ENCODE results near the gene NELFA.
A peak's percentile ranks its signal among the peaks of the same experiment; 100 is the strongest.

NELFA gene

DNA sequence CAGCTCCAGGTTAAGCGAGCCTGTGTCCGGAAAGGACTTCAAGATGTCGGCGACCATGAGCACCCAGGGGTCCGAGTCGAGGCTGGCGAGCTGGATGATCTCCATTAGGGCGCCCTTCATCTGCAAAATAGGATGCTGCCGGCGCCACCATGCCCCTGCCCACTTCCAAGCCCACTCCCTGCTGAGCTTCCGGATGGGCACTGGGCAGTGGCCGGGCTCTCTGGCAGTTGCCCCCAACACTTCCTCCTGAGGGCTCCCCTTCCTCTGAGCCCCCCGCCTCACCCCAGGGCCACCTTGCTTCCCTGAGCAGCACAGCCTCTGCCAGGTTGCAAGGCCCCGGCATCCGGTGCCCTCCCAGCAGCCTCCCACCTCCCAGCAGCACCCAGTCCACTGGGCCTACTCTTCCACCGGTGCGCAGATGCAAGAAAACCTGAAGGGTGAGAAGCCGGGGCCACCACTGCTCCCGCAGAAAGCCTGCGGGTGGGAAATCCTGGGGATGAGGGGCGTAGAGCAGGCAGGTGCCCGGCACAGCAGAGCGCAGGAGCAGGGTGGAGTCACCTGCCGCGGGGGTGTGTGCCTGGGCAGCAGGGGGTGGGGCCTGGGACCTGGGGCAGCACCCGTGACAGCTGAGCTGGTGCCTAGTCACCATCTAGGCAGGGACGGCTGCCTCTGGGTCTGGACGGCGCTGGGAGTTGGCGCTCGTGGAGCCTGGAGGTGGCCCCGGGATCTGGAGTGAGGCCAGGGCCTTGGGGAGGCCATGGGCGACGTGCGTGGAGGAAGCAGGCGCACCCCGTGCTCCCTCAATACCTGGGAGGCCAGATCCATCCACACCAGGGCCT lies 17.0 kb downstream of the NELFA start:
- H3K9me3 Mint-ChIP-seq (ENCODE audit: low read depth): no peaks in the 10 kb centered on the region
- no peak overlapping the region for H3K4me3 Mint-ChIP-seq
- H3K27me3 Mint-ChIP-seq: no peaks in the 10 kb centered on the region
- H3K36me3 Mint-ChIP-seq: peaks cover 11% of the 10 kb centered on the region
- peaks cover 11% of the 10 kb centered on the region for H3K4me1 Mint-ChIP-seq (ENCODE audit: low read depth)
- no peak overlapping the region for H3K27ac Mint-ChIP-seq

- Mint-ChIP-seq H3K9me3 (ENCODE audit: low read depth) (no peaks in the 10 kb centered on the region), H3K4me1 (ENCODE audit: low read depth) (peaks cover 8% of the 10 kb centered on the region), H3K27me3 (no peaks in the 10 kb centered on the region), H3K4me3 (no peak overlapping the region), H3K36me3 (peaks cover 8% of the 10 kb centered on the region), H3K27ac (no peak overlapping the region)
These were observed 17.7 kb downstream of the NELFA start for GRCh38 chr4:1991087-1991486.

DNA sequence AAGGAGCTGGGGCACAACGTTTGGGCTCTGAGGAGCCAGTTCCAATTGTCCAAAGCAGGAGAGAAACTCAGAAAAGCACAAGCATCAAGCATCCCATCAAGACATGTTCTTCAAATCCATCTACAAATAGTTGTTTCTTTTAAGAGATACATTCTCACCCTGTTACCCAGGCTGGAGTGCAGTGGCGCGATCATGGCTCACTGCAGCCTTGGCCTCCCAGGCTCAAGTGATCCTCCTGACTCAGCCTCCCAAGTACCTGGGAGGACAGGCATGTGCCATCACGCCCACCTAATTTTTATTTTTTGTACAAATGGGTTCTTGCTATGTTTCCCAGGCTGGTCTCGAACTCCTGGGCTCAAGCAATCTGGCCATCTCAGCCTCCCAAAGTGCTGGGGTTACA lies 18.1 kb downstream of the NELFA start:
- Mint-ChIP-seq H3K27me3 (no peaks in the 10 kb centered on the region), H3K27ac (peak overlapping the region; percentile 16), H3K4me1 (ENCODE audit: low read depth) (peaks cover 5% of the 10 kb centered on the region), H3K9me3 (ENCODE audit: low read depth) (no peaks in the 10 kb centered on the region), H3K4me3 (no peak overlapping the region), H3K36me3 (peaks cover 4% of the 10 kb centered on the region)

DNA sequence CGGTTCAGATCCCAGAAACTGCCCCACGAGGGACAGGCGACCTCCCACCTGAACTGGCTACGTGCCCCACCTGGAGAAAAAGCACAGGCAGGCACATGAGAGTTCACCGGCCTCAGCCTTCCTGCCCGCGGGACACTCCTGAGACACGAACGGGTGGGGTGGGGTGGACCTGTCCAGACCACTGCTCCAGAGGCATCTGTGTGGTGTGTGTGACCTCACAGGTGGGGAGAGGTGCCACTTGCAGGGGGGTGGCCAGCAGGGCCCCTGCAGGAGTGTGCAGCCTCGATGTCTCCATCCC lies 18.5 kb downstream of the NELFA start:
- H3K36me3 Mint-ChIP-seq: peaks cover 2% of the 10 kb centered on the region
- no peaks in the 10 kb centered on the region for H3K9me3 Mint-ChIP-seq (ENCODE audit: low read depth)
- H3K27ac Mint-ChIP-seq: peak overlapping the region; percentile 16
- H3K4me1 Mint-ChIP-seq (ENCODE audit: low read depth): peaks cover 5% of the 10 kb centered on the region
- no peak overlapping the region for H3K4me3 Mint-ChIP-seq
- H3K27me3 Mint-ChIP-seq: no peaks in the 10 kb centered on the region

GRCh38 chr4:1989533-1990347 lies 19.0 kb downstream of the NELFA start:
- Mint-ChIP-seq H3K27ac (no peak overlapping the region), H3K4me3 (no peak overlapping the region), H3K4me1 (ENCODE audit: low read depth) (peaks cover 3% of the 10 kb centered on the region), H3K27me3 (no peaks in the 10 kb centered on the region), H3K36me3 (no peaks in the 10 kb centered on the region), H3K9me3 (ENCODE audit: low read depth) (no peaks in the 10 kb centered on the region)

DNA sequence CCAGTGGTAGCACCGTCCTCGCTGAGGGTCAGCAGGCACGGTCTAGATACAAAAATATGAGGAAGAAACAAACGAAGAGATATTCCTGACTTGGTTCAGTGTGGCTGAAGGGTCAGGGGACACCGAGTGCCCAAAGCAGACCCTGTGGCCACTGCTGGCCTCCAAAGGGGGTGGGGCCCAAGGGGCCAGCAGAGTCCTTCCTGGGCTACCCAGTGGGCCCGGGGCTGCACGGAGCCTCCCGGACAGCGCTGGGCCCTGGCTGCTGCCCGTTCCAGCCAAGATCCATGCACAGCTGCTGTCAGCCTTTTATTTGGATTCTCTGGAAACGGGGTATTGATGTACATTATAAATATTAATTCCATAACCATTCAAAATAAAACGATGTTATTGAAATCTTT lies 20.4 kb downstream of the NELFA start:
- Mint-ChIP-seq H3K36me3 (no peaks in the 10 kb centered on the region), H3K27ac (no peak overlapping the region), H3K27me3 (no peaks in the 10 kb centered on the region), H3K4me1 (ENCODE audit: low read depth) (no peaks in the 10 kb centered on the region), H3K9me3 (ENCODE audit: low read depth) (no peaks in the 10 kb centered on the region), H3K4me3 (no peak overlapping the region)

DNA sequence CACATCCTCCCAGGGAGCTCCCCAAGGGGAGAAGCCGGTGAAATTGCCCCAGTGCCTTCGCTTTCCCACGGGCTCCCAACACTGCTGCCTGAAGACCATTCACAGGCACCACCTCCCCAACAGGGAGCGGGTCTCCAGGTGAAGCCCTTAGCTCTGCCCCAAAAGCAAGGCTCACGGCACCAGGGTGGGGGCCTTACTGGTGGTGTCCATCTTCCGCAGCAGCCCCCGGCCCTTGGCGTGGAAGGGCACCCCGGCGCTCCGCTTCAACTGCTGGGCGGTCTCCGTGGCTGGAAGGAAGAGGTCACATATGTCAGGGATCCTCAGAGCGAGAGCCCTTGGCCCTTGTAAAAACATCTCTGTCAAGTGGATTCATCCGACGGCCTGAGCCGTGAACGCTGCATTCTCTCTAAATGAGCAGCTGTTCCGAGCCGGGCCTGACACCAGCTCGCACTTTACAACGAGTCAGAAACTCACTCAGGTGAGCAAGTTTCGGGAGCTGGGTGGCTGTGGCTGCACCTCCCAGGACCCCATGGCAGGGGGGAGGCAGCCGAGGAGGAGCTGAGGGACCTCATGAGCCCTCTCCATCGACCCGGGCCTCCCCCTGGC lies 20.9 kb downstream of the NELFA start:
- H3K27ac Mint-ChIP-seq: no peak overlapping the region

GRCh38 chr4:1987296-1987695 lies 21.5 kb downstream of the NELFA start:
- Mint-ChIP-seq H3K9me3 (ENCODE audit: low read depth) (no peaks in the 10 kb centered on the region), H3K27ac (no peak overlapping the region), H3K36me3 (no peaks in the 10 kb centered on the region), H3K27me3 (no peaks in the 10 kb centered on the region), H3K4me3 (no peak overlapping the region), H3K4me1 (ENCODE audit: low read depth) (no peaks in the 10 kb centered on the region)

More for the DNA sequence above, 20.9 kb downstream of the NELFA start:
- Mint-ChIP-seq H3K9me3 (ENCODE audit: low read depth) (no peaks in the 10 kb centered on the region), H3K36me3 (no peaks in the 10 kb centered on the region), H3K4me1 (ENCODE audit: low read depth) (no peaks in the 10 kb centered on the region), H3K27me3 (no peaks in the 10 kb centered on the region), H3K4me3 (no peak overlapping the region)

GRCh38 chr4:1986578-1987210 lies 22.1 kb downstream of the NELFA start:
- H3K9me3 Mint-ChIP-seq (ENCODE audit: low read depth): no peaks in the 10 kb centered on the region
- H3K4me3 Mint-ChIP-seq: no peak overlapping the region
- peaks cover 2% of the 10 kb centered on the region for H3K36me3 Mint-ChIP-seq
- H3K27ac Mint-ChIP-seq: no peak overlapping the region
- no peaks in the 10 kb centered on the region for H3K4me1 Mint-ChIP-seq (ENCODE audit: low read depth)
- H3K27me3 Mint-ChIP-seq: no peaks in the 10 kb centered on the region

GRCh38 chr4:1985780-1986577 lies 22.8 kb downstream of the NELFA start:
- Mint-ChIP-seq H3K27me3 (no peaks in the 10 kb centered on the region), H3K36me3 (peaks cover 2% of the 10 kb centered on the region), H3K27ac (no peak overlapping the region), H3K4me3 (no peak overlapping the region), H3K4me1 (ENCODE audit: low read depth) (no peaks in the 10 kb centered on the region), H3K9me3 (ENCODE audit: low read depth) (no peaks in the 10 kb centered on the region)

- no peak overlapping the region for H3K27ac Mint-ChIP-seq
- no peaks in the 10 kb centered on the region for H3K4me1 Mint-ChIP-seq (ENCODE audit: low read depth)
- peaks cover 2% of the 10 kb centered on the region for H3K36me3 Mint-ChIP-seq
- H3K4me3 Mint-ChIP-seq: no peak overlapping the region
- H3K9me3 Mint-ChIP-seq (ENCODE audit: low read depth): no peaks in the 10 kb centered on the region
- no peaks in the 10 kb centered on the region for H3K27me3 Mint-ChIP-seq
These were observed 23.5 kb downstream of the NELFA start for GRCh38 chr4:1985294-1985693.

DNA sequence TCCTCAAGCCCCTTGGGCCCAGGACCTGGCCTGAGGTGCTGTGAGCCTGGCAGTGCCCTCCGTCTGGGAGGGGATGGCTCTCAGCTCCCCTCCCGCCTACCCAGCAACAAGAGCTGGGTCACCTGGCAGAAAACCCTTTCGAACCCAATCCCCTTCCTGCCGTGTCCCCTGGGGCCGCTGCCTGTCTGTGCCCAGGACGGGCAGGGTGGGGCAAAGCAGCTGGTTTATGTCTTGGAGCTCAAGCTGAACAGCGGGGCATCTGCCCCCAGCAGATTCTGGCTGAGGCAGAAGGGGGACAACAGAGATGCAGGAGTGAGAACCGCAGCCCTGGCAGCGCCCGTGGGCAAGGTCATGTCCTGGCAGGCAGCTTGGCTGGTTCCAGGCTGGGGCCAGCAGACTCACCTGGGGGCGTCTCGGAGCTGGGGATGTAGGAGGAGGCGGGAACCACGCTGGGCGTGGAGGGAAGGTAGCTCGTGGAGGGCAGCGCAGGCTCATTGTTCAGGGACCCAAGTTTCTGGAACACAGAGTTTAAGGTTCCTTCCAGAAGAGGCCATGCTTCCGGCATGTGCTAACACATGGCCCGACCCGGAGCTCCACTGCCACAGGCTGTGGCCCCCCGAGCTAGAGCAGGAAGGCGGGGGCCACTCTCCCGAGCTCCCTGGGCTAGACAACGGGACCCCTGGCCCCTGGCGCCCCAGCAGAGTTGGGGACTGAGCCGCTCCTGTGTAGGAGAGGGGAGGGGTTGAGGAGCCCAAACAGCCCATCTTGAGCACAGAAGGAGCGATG lies 24.2 kb downstream of the NELFA start:
- Mint-ChIP-seq H3K4me1 (ENCODE audit: low read depth) (no peaks in the 10 kb centered on the region), H3K36me3 (peaks cover 5% of the 10 kb centered on the region), H3K9me3 (ENCODE audit: low read depth) (no peaks in the 10 kb centered on the region), H3K27me3 (no peaks in the 10 kb centered on the region), H3K4me3 (no peak overlapping the region), H3K27ac (no peak overlapping the region)

GRCh38 chr4:1983846-1984405 lies 24.8 kb downstream of the NELFA start:
- H3K4me3 Mint-ChIP-seq: no peak overlapping the region
- H3K27me3 Mint-ChIP-seq: no peaks in the 10 kb centered on the region
- no peak overlapping the region for H3K27ac Mint-ChIP-seq
- peaks cover 8% of the 10 kb centered on the region for H3K36me3 Mint-ChIP-seq
- no peaks in the 10 kb centered on the region for H3K4me1 Mint-ChIP-seq (ENCODE audit: low read depth)
- no peaks in the 10 kb centered on the region for H3K9me3 Mint-ChIP-seq (ENCODE audit: low read depth)

Data from activated naive CD8-positive, alpha-beta T cell (primary cell).